UCSD-AML1 (cell line): Measurements from ENCODE around the gene ABCB8.

ENCODE experiments used
- DNase-seq: peaks from one replicate; lab custom pipeline; 2025; ENCODE audit not compliant: unreplicated experiment; lab: John Stamatoyannopoulos, UW

ABCB8 gene

GRCh38 chr7:151028131-151028947 lies at the start of gene ABCB8:
ABCB8 (plus strand) TSS chr7:151028450; CDS start chr7:151028516, 66 bp downstream.
- peak; percentile 89 for DNase-seq

- no peak for DNase-seq
Observed at GRCh38 chr7:150979713-150980390, 48.4 kb upstream of the ABCB8 start.

GRCh38 chr7:150980663-150981062 lies 47.6 kb upstream of the ABCB8 start:
- DNase-seq: no peak

- DNase-seq: no peak
Observed at GRCh38 chr7:150981644-150982043, 46.6 kb upstream of the ABCB8 start.

GRCh38 chr7:150982351-150982750 lies 45.9 kb upstream of the ABCB8 start:
- DNase-seq: no peak

DNA sequence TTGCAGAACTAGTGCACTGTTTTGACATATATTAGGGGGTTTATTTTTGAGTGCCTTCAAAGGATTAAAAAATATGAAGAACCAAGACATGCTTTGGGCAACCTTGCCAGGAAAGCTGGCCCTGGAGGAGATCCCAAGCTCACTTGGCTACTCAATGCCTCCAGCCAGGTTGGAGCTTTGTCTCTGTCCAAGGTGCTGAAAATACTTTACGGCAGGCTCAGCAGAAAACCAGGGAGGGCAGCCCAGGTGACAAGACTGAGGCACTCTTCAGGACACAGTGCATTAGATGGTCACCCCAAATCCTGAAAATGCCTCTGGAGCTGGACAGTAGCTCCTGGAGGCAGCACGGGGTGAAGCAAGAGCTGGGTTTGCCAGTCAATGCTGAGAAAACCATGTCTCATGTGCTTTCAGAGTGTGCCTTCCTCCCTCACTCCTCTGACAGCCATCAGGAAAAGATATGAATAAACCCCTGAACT lies 44.3 kb upstream of the ABCB8 start:
- no peak for DNase-seq

GRCh38 chr7:150986099-150986512 lies 42.1 kb upstream of the ABCB8 start:
- peak; percentile 37 for DNase-seq

- no peak for DNase-seq
Observed at GRCh38 chr7:150986556-150986955, 41.7 kb upstream of the ABCB8 start.

GRCh38 chr7:150988230-150989226 lies 39.7 kb upstream of the ABCB8 start:
- DNase-seq: peak; percentile 78

GRCh38 chr7:150989456-150989855 lies 38.8 kb upstream of the ABCB8 start:
- no peak for DNase-seq

GRCh38 chr7:150990416-150991186 lies 37.6 kb upstream of the ABCB8 start, which contains the start of gene NOS3:
NOS3 (plus strand) TSS chr7:150991017; CDS start chr7:150993804, 2,787 bp downstream.
- DNase-seq: no peak

DNA sequence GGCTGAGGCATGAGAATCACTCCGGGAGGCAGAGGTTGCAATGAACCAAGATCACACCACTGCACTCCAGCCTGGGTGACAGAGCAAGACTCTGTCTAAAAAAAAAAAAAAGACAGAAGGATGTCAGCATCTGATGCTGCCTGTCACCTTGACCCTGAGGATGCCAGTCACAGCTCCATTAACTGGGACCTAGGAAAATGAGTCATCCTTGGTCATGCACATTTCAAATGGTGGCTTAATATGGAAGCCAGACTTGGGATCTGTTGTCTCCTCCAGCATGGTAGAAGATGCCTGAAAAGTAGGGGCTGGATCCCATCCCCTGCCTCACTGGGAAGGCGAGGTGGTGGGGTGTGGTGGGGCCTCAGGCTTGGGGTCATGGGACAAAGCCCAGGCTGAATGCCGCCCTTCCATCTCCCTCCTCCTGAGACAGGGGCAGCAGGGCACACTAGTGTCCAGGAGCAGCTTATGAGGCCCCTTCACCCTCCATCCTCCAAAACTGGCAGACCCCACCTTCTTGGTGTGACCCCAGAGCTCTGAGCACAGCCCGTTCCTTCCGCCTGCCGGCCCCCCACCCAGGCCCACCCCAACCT lies 36.1 kb upstream of the ABCB8 start:
- DNase-seq: no peak

DNA sequence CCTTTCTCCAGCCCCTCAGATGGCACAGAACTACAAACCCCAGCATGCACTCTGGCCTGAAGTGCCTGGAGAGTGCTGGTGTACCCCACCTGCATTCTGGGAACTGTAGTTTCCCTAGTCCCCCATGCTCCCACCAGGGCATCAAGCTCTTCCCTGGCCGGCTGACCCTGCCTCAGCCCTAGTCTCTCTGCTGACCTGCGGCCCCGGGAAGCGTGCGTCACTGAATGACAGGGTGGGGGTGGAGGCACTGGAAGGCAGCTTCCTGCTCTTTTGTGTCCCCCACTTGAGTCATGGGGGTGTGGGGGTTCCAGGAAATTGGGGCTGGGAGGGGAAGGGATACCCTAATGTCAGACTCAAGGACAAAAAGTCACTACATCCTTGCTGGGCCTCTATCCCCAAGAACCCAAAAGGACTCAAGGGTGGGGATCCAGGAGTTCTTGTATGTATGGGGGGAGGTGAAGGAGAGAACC lies 35.4 kb upstream of the ABCB8 start:
- DNase-seq: peak; percentile 12

DNA sequence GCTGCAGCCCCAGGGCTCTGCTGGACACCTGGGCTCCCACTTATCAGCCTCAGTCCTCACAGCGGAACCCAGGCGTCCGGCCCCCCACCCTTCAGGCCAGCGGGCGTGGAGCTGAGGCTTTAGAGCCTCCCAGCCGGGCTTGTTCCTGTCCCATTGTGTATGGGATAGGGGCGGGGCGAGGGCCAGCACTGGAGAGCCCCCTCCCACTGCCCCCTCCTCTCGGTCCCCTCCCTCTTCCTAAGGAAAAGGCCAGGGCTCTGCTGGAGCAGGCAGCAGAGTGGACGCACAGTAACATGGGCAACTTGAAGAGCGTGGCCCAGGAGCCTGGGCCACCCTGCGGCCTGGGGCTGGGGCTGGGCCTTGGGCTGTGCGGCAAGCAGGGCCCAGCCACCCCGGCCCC lies 34.7 kb upstream of the ABCB8 start:
- no peak for DNase-seq

GRCh38 chr7:150994141-150994837 lies 34.0 kb upstream of the ABCB8 start:
- peak; percentile 69 for DNase-seq

- no peak for DNase-seq
Observed at GRCh38 chr7:150994838-150995510, 33.3 kb upstream of the ABCB8 start.

DNA sequence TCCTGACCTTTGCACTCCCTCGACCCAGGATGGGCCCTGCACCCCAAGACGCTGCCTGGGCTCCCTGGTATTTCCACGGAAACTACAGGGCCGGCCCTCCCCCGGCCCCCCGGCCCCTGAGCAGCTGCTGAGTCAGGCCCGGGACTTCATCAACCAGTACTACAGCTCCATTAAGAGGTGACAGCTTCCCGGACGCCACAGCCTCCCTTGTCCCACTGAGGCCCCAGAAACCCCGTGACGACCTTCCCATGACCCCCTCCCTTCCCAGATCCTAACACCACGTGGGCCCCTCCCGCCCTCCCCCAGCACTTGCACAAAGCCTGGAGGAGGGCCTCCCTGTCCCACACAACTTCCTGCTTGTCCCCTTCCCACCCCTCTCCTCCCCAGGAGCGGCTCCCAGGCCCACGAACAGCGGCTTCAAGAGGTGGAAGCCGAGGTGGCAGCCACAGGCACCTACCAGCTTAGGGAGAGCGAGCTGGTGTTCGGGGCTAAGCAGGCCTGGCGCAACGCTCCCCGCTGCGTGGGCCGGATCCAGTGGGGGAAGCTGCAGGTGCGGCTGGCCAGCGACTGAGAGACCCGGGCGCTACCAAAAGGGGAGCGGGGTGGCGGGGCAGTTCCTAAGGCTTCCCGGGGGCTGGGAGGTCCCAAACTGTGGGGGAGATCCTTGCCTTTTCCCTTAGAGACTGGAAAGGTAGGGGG lies 31.7 kb upstream of the ABCB8 start:
- DNase-seq: peak; percentile 15

DNA sequence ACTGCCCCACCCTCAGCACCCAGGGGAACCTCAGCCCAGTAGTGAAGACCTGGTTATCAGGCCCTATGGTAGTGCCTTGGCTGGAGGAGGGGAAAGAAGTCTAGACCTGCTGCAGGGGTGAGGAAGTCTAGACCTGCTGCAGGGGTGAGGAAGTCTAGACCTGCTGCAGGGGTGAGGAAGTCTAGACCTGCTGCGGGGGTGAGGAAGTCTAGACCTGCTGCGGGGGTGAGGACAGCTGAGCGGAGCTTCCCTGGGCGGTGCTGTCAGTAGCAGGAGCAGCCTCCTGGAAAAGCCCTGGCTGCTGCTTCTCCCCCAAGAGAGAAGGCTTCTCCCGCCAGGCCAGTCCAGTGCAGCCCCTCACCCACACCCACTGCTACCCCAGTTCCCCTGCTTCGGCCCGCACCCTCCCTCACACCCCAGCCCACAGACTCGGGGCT lies 31.2 kb upstream of the ABCB8 start:
- no peak for DNase-seq
